Activated CD8-positive, alpha-beta memory T cell treated with anti-CD3 and anti-CD28 coated beads, Interleukin-2, amount 50 U/mL, for 24 hours (primary cell): ENCODE results near the gene IQCF2.
"Not testable (repeated sequence)": the region's sequence is repeated elsewhere in the genome, so short reads cannot be mapped to it uniquely, and the experiment has no call there.

ENCODE experiments used
- DNase-seq: peaks from one replicate; pipeline ENCODE4 v3.0.0-alpha.2; 2020; ENCODE audit errors: extremely low read depth

The IQCF2 gene

GRCh38 chr3:51876186-51876585, 14.8 kb downstream of the IQCF2 start:
- DNase-seq, result no peak

GRCh38 chr3:51879937-51880336, 18.5 kb downstream of the IQCF2 start:
- DNase-seq, result no peak

DNA sequence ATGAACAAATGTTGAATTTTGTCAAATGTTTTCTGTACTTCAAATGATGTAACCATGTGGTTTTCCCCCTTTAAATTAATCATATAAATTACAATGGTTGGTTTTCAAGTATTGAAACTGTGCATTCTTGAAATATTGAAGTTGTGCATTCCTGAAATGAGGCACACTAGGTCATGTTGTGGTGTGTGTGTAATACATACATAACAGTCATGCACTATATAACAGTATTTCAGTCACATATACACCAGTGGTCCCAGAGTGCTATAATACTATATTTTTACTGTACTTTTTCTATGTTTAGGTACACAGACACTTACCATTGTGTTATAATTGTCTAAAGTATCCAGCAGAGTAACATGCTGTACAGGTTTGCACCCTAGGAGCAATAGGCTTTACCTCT, 25.0 kb downstream of the IQCF2 start:
- no peak for DNase-seq

GRCh38 chr3:51887620-51888019, 26.2 kb downstream of the IQCF2 start:
- DNase-seq, result no peak

- DNase-seq, result no peak
Observed at GRCh38 chr3:51888463-51889105, 27.2 kb downstream of the IQCF2 start.

DNA sequence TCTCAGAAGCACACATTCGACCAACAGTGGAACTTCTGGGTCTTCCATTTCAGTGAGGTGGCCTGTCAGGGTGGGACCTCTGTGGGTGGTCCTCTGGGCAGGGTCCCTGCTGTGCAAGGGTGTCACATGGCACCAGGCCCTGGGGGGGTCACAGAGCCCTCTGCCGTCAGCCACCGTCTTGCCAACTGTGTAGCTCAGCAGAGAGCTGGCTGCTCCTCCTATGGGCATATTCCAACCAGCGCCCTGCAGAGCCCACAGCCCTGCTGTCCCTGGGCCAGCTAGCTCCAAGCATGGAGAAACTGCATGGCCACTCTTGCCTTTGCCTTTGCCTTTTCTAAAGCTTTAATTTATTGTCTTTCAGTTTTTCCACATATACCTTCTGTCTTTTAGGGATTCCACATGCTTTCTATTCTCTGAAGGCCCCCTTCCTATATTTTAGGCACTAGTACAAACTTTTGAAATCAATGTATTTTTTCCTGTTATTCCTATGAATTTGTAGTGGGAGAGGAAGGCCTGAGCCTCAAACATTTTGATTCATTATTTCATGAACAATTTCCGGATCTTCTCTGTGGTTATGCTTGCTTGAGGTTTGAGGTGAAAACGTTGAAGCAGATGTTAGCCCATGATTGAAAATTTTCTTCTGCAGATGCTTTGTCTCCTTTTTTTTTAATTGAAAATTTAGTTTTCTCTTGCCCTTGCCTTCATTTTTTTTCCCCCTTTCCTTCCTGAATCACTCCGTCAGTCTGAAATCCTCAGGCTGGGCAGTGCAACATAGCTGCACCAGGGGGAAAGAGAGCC, 30.0 kb downstream of the IQCF2 start:
- no peak for DNase-seq

DNA sequence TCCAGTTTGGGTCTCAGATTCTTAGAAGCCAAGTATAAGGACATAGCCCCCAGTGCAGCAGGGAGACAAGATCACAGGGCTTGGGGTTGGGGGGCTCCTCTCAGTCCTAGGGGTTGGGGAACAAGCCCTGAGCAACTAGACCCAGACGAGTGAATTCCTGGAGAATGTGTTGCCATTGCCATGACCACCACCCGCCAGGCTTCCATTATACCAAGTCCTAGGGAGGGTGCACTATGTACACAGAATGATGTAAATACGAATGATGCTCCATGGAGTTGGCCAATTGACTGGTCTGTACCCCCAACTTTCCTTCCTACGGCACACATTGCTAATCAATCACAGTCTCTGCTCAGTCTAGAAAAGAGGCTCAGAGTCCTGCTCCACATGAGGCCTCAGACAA, 33.0 kb downstream of the IQCF2 start:
- DNase-seq, result no peak

DNA sequence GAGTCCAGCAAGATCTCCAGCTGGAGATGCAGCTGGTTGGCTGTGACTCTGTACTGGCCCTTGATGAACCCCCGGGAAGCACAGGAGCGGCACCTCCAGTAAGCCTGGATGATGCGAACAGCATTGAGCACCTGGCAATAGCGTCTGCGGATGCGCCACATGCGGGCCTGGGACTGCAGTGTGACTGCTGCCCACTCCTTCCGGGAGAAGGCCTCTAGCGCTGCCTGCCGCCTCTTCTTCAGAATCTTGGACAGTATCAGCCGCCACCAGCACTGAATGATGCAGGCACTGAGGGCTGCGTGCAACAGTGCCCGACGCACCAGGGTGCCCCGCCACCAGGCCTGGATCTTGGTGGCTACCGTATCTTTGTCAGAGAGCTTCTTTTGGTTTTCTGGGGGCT, 33.5 kb downstream of the IQCF2 start:
- no peak for DNase-seq

DNA sequence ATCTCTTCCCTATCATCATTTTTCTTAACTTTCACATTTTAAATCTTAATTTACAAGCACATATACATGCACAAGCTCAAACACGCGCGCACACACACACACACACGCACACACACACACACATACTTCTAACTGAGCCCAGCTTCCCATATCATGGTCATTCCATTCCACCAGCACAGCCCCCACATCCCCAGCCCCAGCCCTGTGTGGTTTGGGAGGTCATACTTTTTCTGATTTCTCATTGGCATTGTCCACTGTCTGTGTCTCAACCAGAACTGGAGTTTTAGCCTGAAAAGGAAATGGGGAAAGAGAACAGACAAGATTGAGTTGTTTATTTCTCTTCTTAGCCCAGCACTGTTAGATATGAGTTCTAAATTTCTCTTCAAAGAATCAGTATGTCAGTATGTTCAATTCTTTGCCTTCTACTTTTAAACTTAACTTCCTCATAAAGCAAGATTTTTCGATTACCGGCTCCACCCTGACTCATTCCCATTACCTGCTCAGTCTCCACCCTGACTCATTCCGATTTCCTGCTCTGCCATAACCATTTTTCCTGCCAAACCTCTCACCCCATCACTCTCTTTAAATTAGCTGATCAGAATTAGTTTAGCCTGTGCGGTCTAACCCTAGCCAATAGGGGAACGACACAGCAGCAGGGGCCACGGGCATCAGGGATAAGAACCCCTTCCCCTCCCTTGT, 35.3 kb downstream of the IQCF2 start:
- no peak for DNase-seq

DNA sequence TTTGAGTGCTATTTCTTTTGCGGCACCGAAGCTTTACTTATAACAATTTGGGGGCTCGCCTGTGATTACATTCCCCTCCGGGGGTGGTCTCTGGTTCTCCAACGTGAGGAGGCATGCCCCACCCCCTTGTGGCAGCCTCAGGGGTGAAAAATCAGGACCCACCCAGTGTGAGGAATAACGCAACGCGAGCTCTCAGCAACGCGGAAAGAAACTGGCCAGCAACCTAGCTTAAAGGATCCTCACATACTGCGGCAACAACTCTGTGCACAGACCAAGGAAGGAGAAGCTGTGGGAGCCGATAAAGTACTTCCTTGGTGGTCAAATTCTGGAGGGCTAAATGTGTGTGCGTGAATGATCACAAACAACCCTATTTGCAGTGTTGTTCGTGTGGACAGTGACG, 36.0 kb downstream of the IQCF2 start:
- DNase-seq, result no peak

DNA sequence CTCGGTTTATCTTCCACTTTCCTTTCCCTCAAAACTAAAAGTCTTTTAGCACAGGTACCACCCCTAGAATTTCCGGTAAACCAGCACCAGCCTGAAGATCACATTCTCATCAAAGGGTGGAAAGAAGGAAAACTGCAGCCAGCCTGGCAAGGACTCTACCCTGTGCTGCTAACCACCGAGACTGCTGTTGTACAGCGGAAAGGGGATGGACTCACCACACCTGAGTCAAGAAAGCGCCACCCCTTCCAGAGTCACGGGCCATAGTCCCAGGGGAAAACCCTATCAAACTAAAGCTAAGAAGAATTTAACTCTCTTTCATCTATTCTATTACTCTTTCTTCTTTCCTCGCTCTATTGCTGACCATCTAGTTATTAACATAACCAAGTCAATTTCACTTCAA, 38.6 kb downstream of the IQCF2 start:
- not testable (repeated sequence) for DNase-seq

- DNase-seq, result not testable (repeated sequence)
Observed at GRCh38 chr3:51902361-51902760, 40.9 kb downstream of the IQCF2 start.

DNA sequence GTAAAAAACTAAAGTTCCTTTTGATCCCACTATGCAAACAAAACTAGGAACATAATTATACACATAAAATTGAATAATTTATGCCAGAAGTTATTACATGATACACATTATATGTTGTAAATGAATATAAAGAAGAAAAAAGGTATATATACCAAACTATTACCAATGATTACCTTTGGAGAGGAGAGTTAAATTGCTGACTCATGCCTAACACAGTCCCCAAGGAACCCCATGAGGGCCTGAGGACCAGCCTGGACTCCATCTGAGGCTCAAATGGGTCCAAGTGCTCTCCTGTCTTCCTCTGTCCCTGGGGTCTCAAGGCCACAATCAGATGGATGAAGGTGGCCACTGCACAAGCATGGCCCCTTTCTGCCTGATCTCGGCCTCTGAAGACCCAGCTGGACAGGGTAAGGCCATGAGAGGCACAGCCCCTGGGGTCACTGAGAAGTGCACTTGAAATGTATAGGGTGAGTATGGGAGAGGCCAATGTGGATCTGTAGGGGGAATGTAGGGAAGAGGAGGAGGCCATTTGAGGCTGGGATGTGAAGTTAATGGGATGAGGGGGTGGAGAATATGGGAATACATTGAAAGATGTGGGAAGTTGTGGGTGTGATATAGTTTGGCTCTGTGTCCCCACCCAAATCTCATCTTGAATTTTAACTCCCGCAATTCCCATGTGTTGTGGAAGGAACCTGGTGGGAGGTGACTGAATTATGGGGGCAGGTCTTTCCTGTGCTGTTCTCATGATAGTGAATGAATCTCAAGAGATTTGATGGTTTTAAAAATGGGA, 42.8 kb downstream of the IQCF2 start:
- DNase-seq, result no peak

DNA sequence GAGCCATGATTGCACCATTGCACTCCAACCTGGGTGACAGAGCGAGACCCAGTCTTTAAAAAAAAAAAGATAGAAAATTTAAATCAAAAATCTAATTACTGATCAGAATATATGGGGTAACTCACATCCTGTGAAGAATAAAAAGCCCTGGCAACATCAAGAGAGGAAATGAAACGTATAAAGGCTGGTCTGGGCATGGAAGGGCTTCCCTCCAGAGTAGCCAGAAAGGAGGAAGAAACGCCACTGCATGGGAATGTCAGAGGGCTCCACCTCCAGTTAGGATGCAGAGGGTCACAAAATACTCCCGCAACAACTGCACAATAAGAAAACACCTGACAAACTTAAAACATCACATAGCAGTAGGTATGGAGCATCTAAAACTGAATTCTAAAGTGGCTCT, 46.6 kb downstream of the IQCF2 start:
- DNase-seq, result no peak
